Fibroblast of lung (primary cell): ENCODE results near the gene PTP4A2. TPM values are rescaled to one million over a fixed set of nuclear protein-coding genes. Genes with fewer than 3 reads are reported as not detected.

Experiments used
- DNase-seq, 2 donors: peaks; one replicate each; pipeline versions ENCODE4 v3.0.0 to v3.0.0-alpha.2; 2010; ENCODE audit warnings: low read depth in 2 of 2
- H2AFZ ChIP-seq: 2 replicates; pipeline ENCODE4 v1.5.1; 2012; ENCODE audit warnings: low read length, control low read depth, inconsistent platforms
- H3K27ac ChIP-seq: 2 replicates; pipeline ENCODE4 v1.5.1; 2011; ENCODE audit warnings: low read length, control low read depth; ENCODE audit not compliant: insufficient read depth
- H3K27me3 ChIP-seq: 2 replicates; pipeline ENCODE4 v1.5.1; 2011; ENCODE audit warnings: mild to moderate bottlenecking, low read length; ENCODE audit not compliant: control insufficient read depth, insufficient read depth
- H3K36me3 ChIP-seq: 2 replicates; pipeline ENCODE4 v1.5.1; 2011; ENCODE audit warnings: low read length; ENCODE audit not compliant: control insufficient read depth, insufficient read depth
- H3K4me1 ChIP-seq: 2 replicates; pipeline ENCODE4 v1.5.1; 2011; ENCODE audit warnings: low read length; ENCODE audit not compliant: control insufficient read depth, insufficient read depth; ENCODE audit errors: extremely low read depth
- H3K4me2 ChIP-seq: 2 replicates; pipeline ENCODE4 v1.5.1; 2011; ENCODE audit warnings: low read length, control low read depth; ENCODE audit not compliant: insufficient read depth; ENCODE audit errors: extremely low read depth
- H3K4me3 ChIP-seq, 4 experiments: fragments of 200-600 bp in 1 of 4; sonication (generic) in 1 of 4; replicated peaks in 1 of 4; 2 replicates each; pipeline ENCODE4 v1.5.1; 2011 to 2016; ENCODE audit warnings: low read length in 4 of 4, low read depth in 3 of 4, mild to moderate bottlenecking in 3 of 4, control low read depth in 2 of 4, inconsistent platforms in 1 of 4, mixed read lengths in 1 of 4; ENCODE audit not compliant: insufficient read depth in 1 of 4; ENCODE audit errors: control extremely low read depth in 1 of 4
- H3K79me2 ChIP-seq: 2 replicates; pipeline ENCODE4 v1.5.1; 2012; ENCODE audit warnings: mild to moderate bottlenecking, low read length, inconsistent platforms; ENCODE audit not compliant: control insufficient read depth, insufficient read depth
- H3K9ac ChIP-seq: 2 replicates; pipeline ENCODE4 v1.5.1; 2011; ENCODE audit warnings: mild to moderate bottlenecking, low read length, control low read depth; ENCODE audit not compliant: insufficient read depth
- H3K9me3 ChIP-seq: 2 replicates; pipeline ENCODE4 v1.5.1; 2012; ENCODE audit warnings: low read depth, low read length; ENCODE audit not compliant: control insufficient read depth, insufficient read depth
- H4K20me1 ChIP-seq: 2 replicates; pipeline ENCODE4 v1.5.1; 2011; ENCODE audit warnings: low read length; ENCODE audit not compliant: control insufficient read depth, insufficient read depth; ENCODE audit errors: extremely low read depth
- CTCF ChIP-seq, 2 donors: IDR thresholded peaks in 1 of 2; conservative IDR thresholded peaks in 1 of 2; 1 replicate in 1 of 2; 2 replicates in 1 of 2; pipeline ENCODE4 v1.5.1; 2011 to 2012; ENCODE audit warnings: low read length in 2 of 2, control low read depth in 1 of 2, inconsistent platforms in 1 of 2, low read depth in 1 of 2, mild to moderate bottlenecking in 1 of 2
- EZH2 ChIP-seq: IDR thresholded peaks from 2 replicates; pipeline ENCODE4 v1.5.1; 2012; ENCODE audit warnings: low read length, control low read depth, mild to moderate bottlenecking; ENCODE audit errors: missing control alignments
- polyA plus RNA-seq, 2 donors: library from polyadenylated mRNA; depleted of rRNA in 1 of 2; stranded (reverse) in 1 of 2; unstranded in 1 of 2; fragments of >200 nt; gene quantifications; 2 replicates each; pipeline ENCODE4 v1.2.1, GENCODE V29; 2011 to 2012; ENCODE audit warnings: missing spikeins in 1 of 2
- total RNA-seq: library from RNA; depleted of rRNA; stranded (reverse); fragments of >200 nt; gene quantifications from 2 replicates; pipeline ENCODE4 v1.2.1, GENCODE V29; 2014

The PTP4A2 gene
- total and polyA plus RNA-seq, 2 donors (not counting 1 experiment from before 2014, with no cell fraction given), result 366 to 429 TPM

GRCh38 chr1:31924839-31925238 lies 13.3 kb downstream of the PTP4A2 start:
- DNase-seq, result no peak
- Histone ChIP-seq H3K36me3 (no peaks in the 10 kb centered on the region), H3K4me1 (no peaks in the 10 kb centered on the region), H3K79me2 (peaks cover 94% of the 10 kb centered on the region), H2AFZ (no peak overlapping the region), H3K27ac (no peak overlapping the region), H3K9ac (no peak overlapping the region), H4K20me1 (peaks cover 9% of the 10 kb centered on the region), H3K27me3 (no peaks in the 10 kb centered on the region), H3K4me2 (no peak overlapping the region), H3K9me3 (no peaks in the 10 kb centered on the region), H3K4me3 (no peak overlapping the region)
- TF ChIP-seq EZH2, result no peak
- TF ChIP-seq CTCF (conservative IDR thresholded peaks at IDR 0.05 in 1 of 2, IDR thresholded peaks at IDR 0.05 in 1 of 2; ENCODE audit: low read depth in 1 of 2, low read length in 2 of 2), result no peak

DNA sequence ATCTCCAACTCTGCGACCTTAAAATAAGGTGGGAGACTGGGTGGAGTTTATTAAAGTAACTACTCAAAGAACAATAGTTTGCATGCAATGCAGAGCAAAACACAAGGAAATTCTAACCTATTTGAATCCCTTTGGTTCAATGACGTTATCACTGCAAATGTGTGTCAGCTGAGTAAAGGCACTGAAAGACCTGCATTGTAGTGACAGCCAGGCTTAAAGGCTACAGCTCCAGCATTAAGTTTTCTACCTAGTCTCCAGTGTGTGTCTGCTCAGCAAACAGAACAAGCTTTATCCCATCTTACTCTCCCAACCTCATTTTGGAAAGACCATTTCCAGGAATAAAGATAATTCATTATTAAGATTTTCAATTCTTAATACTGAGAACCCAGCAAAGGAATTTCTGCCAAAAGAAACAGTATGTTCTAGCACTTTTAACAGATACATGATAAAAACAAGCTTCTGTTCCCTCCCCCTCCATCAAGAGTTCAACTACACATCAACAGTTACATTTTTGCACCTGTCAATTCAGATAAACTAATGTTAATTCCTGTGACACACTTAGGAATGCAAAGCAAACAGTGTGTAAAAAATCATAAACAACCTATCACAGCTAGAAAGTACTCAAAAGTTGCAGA lies 14.2 kb downstream of the PTP4A2 start:
- DNase-seq, result no peak
- TF ChIP-seq EZH2 (no peak), CTCF (conservative IDR thresholded peaks at IDR 0.05 in 1 of 2, IDR thresholded peaks at IDR 0.05 in 1 of 2; ENCODE audit: low read depth in 1 of 2, low read length in 2 of 2) (no peak)
- Histone ChIP-seq H3K36me3 (no peaks in the 10 kb centered on the region), H4K20me1 (peaks cover 9% of the 10 kb centered on the region), H3K4me1 (no peaks in the 10 kb centered on the region), H3K27me3 (no peaks in the 10 kb centered on the region), H3K4me2 (no peak overlapping the region), H3K27ac (no peak overlapping the region), H2AFZ (no peak overlapping the region), H3K9ac (no peak overlapping the region), H3K9me3 (no peaks in the 10 kb centered on the region), H3K79me2 (peaks cover 93% of the 10 kb centered on the region), H3K4me3 (no peak overlapping the region)

- no peak overlapping the region for H3K27ac ChIP-seq
- no peak overlapping the region for H3K9ac ChIP-seq
- H3K4me2 ChIP-seq, result no peak overlapping the region
- H3K9me3 ChIP-seq, result no peaks in the 10 kb centered on the region
- no peaks in the 10 kb centered on the region for H3K36me3 ChIP-seq
- DNase-seq, result no peak
- H3K4me3 ChIP-seq, result no peak overlapping the region
- H3K79me2 ChIP-seq, result peaks cover 89% of the 10 kb centered on the region
- peaks cover 2% of the 10 kb centered on the region for H4K20me1 ChIP-seq
- no peak overlapping the region for H2AFZ ChIP-seq
- TF ChIP-seq EZH2 (no peak), CTCF (conservative IDR thresholded peaks at IDR 0.05 in 1 of 2, IDR thresholded peaks at IDR 0.05 in 1 of 2; ENCODE audit: low read depth in 1 of 2, low read length in 2 of 2) (no peak)
- no peaks in the 10 kb centered on the region for H3K27me3 ChIP-seq
- no peaks in the 10 kb centered on the region for H3K4me1 ChIP-seq
These were observed 17.2 kb downstream of the PTP4A2 start for GRCh38 chr1:31920956-31921355.
